ENCODE measurements around the gene GRN. TPM values are rescaled to one million over a fixed set of nuclear protein-coding genes. Genes with fewer than 3 reads are reported as not detected.
A peak's percentile ranks its signal among the peaks of the same experiment; 100 is the strongest.

Gene GRN
- total RNA-seq, 1 experiment from 2014 or later, result 127 TPM

- Mint-ChIP-seq H3K27ac (no peak overlapping the region), H3K36me3 (ENCODE audit: insufficient read depth in 1 of 3, low read depth in 3 of 3) (peaks cover 0 to 4% (median 0%) of the 10 kb centered on the region in 3 experiments; a peak in 1 of 7 replicates), H3K27me3 (ENCODE audit: low read depth) (peaks cover 53% of the 10 kb centered on the region), H3K4me1 (peaks cover 11 to 20% of the 10 kb centered on the region in 2 experiments), H3K9me3 (no peaks in the 10 kb centered on the region), H3K4me3 (peak overlapping the region in 1 of 2 experiments; percentile 36; a peak in 1 of 5 replicates)
- Histone ChIP-seq H3K79me2 (ENCODE audit: insufficient read depth, low read length) (no peaks in the 10 kb centered on the region), H3K23me2 (ENCODE audit: insufficient read length, low read depth, low read length, poor library complexity, severe bottlenecking) (peaks cover 16% of the 10 kb centered on the region), H4K8ac (replicated peaks; ENCODE audit: insufficient read length, low read depth, low read length) (no peak overlapping the region), H2BK15ac (ENCODE audit: low read depth, low read length) (no peak overlapping the region), H3K4ac (ENCODE audit: low read depth, low read length) (no peak overlapping the region), H4K91ac (ENCODE audit: insufficient read length, low read depth, low read length) (no peak overlapping the region), H3K18ac (ENCODE audit: insufficient read length, low read depth, low read length) (no peak overlapping the region), H3T11ph (ENCODE audit: low read length) (no peak overlapping the region), H2BK12ac (ENCODE audit: insufficient read length, low read depth, low read length) (no peak overlapping the region), H3K79me1 (ENCODE audit: insufficient read depth, low read depth, low read length, poor library complexity, severe bottlenecking) (no peaks in the 10 kb centered on the region), H3K23ac (ENCODE audit: insufficient read length, low read depth, low read length) (no peak overlapping the region), H3K27ac (ENCODE audit: insufficient read length, low read depth, low read length) (no peak overlapping the region), H3K56ac (ENCODE audit: insufficient read length, low read depth, low read length) (no peak overlapping the region), H4K20me1 (ENCODE audit: control insufficient read depth, insufficient read depth, insufficient read length) (no peaks in the 10 kb centered on the region), H2BK20ac (ENCODE audit: low read depth, low read length, poor library complexity, severe bottlenecking) (no peak overlapping the region), H2BK5ac (ENCODE audit: insufficient read length, low read length) (no peak overlapping the region), H3K27me3 (ENCODE audit: insufficient read depth, low read length) (peaks cover 14% of the 10 kb centered on the region; the same call in 1 of the 2 replicates), H3K14ac (ENCODE audit: insufficient read depth, low read length) (no peak overlapping the region), H3K9me3 (ENCODE audit: control insufficient read depth, low read depth, low read length) (no peaks in the 10 kb centered on the region), H3K4me1 (ENCODE audit: insufficient read depth, low read length) (no peaks in the 10 kb centered on the region; the same call in 1 of the 2 replicates), H4K5ac (ENCODE audit: insufficient read length, low read depth, low read length) (no peak overlapping the region), H3K4me2 (ENCODE audit: insufficient read depth, insufficient read length, low read length) (no peak overlapping the region), H2BK120ac (ENCODE audit: low read depth, low read length, poor library complexity, severe bottlenecking) (no peak overlapping the region), H3K9ac (ENCODE audit: extremely low read depth, insufficient read length, low read length) (no peak overlapping the region), H2AFZ (ENCODE audit: low read length) (no peak overlapping the region), H2AK5ac (ENCODE audit: insufficient read length, low read length) (no peak overlapping the region)
- TF ChIP-seq, protein P1, sequence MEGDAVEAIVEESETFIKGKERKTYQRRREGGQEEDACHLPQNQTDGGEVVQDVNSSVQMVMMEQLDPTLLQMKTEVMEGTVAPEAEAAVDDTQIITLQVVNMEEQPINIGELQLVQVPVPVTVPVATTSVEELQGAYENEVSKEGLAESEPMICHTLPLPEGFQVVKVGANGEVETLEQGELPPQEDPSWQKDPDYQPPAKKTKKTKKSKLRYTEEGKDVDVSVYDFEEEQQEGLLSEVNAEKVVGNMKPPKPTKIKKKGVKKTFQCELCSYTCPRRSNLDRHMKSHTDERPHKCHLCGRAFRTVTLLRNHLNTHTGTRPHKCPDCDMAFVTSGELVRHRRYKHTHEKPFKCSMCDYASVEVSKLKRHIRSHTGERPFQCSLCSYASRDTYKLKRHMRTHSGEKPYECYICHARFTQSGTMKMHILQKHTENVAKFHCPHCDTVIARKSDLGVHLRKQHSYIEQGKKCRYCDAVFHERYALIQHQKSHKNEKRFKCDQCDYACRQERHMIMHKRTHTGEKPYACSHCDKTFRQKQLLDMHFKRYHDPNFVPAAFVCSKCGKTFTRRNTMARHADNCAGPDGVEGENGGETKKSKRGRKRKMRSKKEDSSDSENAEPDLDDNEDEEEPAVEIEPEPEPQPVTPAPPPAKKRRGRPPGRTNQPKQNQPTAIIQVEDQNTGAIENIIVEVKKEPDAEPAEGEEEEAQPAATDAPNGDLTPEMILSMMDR (conservative IDR thresholded peaks at IDR 0.05), result no peak
- DNase-seq, result no peak
- WGBS (ENCODE audit: extremely low coverage, insufficient read length, low lambda C conversion rate), result no CpG with 5 or more reads among the region's 6 CpGs
Observed at GRCh38 chr17:44382917-44383316, 37.8 kb downstream of the GRN start.

Data from H9 (cell line).